ENCODE data around the gene GLB1L3. TPM values are rescaled to one million over a fixed set of nuclear protein-coding genes. Genes with fewer than 3 reads are reported as not detected.
A peak's percentile ranks its signal among the peaks of the same experiment; 100 is the strongest.

The GLB1L3 gene
- total RNA-seq (10 to 100 TPM; 15.6 to 21.3 TPM), polyA plus RNA-seq (ENCODE audit: insufficient read depth, low read depth, low replicate concordance) (13.2 TPM)
- long read RNA-seq, donor 1 = 0 reads
- long read RNA-seq, donor 2 = 0 reads

GRCh38 chr11:134275534-134276395 lies at the start of gene GLB1L3:
Gene GLB1L3 (plus strand): TSS chr11:134276379. CDS start chr11:134276741, 362 bp downstream.
- peak; percentile 66 for DNase-seq
- H3K27me3 ChIP-seq = no peaks in the 10 kb centered on the region
- 3% methylated on average over 21 to 67 of the region's 68 CpGs for WGBS, 2 donors

GRCh38 chr11:134226806-134227325 lies 49.3 kb upstream of the GLB1L3 start:
- Histone ChIP-seq H3K36me3 (ENCODE audit: low read depth, missing control alignments) (no peaks in the 10 kb centered on the region), H3K27me3 (no peaks in the 10 kb centered on the region), H3K9me3 (no peaks in the 10 kb centered on the region), H3K4me3 (no peak overlapping the region), H3K27ac (no peak overlapping the region), H3K4me1 (peaks cover 36% of the 10 kb centered on the region)
- no peak for TF ChIP-seq POLR2A (IDR thresholded peaks at IDR 0.05)
- TF ChIP-seq CTCF (IDR thresholded peaks at IDR 0.05) = no peak
- DNase-seq = no peak
- WGBS, 2 donors = 76 to 81% methylated on average over 5 of the region's 5 CpGs
- intact Hi-C loops (cut with DNase I; ENCODE audit: low total_unique reads) = no loop called here

More at GRCh38 chr11:134275534-134276395, at the start of gene GLB1L3:
- Histone ChIP-seq H3K9me3 (no peaks in the 10 kb centered on the region), H3K4me3 (peak within 1 kb of the TSS; percentile 51 to 72), H3K36me3 (ENCODE audit: low read depth, missing control alignments) (no peaks in the 10 kb centered on the region), H3K4me1 (peaks cover 7% of the 10 kb centered on the region), H3K27ac (peak within 1 kb of the TSS; percentile 52 to 72)
- intact Hi-C loops (cut with DNase I; ENCODE audit: low total_unique reads) = loop anchor here (10.0 kb wide), 1 partner anchor 49 kb away; no protein-coding TSS in a partner anchor
- TF ChIP-seq CTCF (IDR thresholded peaks at IDR 0.05) = peak in 2 of 3 experiments; percentile 16 to 30
- TF ChIP-seq POLR2A (IDR thresholded peaks at IDR 0.05) = no peak

- intact Hi-C loops (cut with DNase I; ENCODE audit: low total_unique reads) = no loop called here
- no peaks in the 10 kb centered on the region for H3K36me3 ChIP-seq (ENCODE audit: low read depth, missing control alignments)
- no peak overlapping the region for H3K4me3 ChIP-seq
- WGBS, 2 donors = 81 to 83% methylated on average over 6 of the region's 6 CpGs
- no peaks in the 10 kb centered on the region for H3K9me3 ChIP-seq
- no peaks in the 10 kb centered on the region for H3K27me3 ChIP-seq
- TF ChIP-seq POLR2A (IDR thresholded peaks at IDR 0.05) = no peak
- TF ChIP-seq CTCF (IDR thresholded peaks at IDR 0.05) = no peak
- H3K27ac ChIP-seq = no peak overlapping the region
- DNase-seq = no peak
- peaks cover 30% of the 10 kb centered on the region for H3K4me1 ChIP-seq
Measured at GRCh38 chr11:134228625-134229024, 47.6 kb upstream of the GLB1L3 start.

- H3K4me1 ChIP-seq = peaks cover 30% of the 10 kb centered on the region
Measured at GRCh38 chr11:134229126-134229790, 46.9 kb upstream of the GLB1L3 start.

More at GRCh38 chr11:134229126-134229790, 46.9 kb upstream of the GLB1L3 start:
- TF ChIP-seq POLR2A (IDR thresholded peaks at IDR 0.05) (no peak), CTCF (IDR thresholded peaks at IDR 0.05) (no peak)
- Histone ChIP-seq H3K36me3 (ENCODE audit: low read depth, missing control alignments) (no peaks in the 10 kb centered on the region), H3K27ac (no peak overlapping the region), H3K9me3 (no peaks in the 10 kb centered on the region), H3K27me3 (no peaks in the 10 kb centered on the region), H3K4me3 (no peak overlapping the region)
- DNase-seq = no peak
- intact Hi-C loops (cut with DNase I; ENCODE audit: low total_unique reads) = no loop called here
- 69 to 73% methylated on average over 6 of the region's 6 CpGs for WGBS, 2 donors
